NCI-H2107 treated with DMSO at 0.1 percent for 48 hours (cell line): ENCODE results near the gene EIF3I.

Experiments used
- DNase-seq: peaks from one replicate; lab custom pipeline; 2025; ENCODE audit not compliant: unreplicated experiment; lab: John Stamatoyannopoulos, UW

Gene EIF3I

DNA sequence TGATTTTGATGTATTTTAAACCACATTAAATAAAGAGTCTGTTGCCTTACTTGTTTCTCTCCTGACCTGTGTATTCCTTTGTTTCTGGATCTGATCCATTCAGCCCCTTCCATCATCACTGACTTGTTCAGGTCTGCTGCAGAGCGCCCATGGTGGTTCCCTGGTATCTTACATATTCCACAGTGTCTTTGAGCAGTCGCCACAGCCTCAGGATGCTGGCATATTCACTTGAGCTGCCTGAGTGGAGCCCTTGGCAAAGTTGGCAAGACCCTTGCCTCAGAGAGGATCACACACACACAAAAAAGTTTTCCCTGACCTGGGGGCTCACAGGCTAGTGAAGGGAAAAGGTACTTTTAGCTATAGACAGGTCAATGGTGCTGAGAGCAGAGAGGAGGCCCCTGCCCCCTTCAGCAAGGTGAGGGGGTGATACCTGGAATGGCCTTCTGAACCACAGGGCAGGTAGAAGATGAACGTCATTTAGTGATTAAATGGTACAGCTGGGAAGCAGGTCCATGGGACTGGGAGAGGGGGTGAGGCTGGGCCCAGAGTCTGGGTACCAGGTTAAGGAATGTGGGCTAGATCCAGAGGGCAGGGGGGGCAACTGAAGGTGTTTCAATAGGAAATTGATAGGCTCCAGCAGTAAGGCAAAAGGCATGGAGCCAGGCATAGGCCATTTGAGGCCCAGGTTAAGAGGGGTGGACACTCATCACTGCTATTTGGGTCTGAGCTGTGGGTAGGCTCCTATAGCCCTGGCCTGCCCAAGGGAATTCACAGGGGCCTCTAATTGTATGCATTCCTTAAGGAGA is 23.8 kb upstream of the EIF3I start:
- no peak for DNase-seq

DNA sequence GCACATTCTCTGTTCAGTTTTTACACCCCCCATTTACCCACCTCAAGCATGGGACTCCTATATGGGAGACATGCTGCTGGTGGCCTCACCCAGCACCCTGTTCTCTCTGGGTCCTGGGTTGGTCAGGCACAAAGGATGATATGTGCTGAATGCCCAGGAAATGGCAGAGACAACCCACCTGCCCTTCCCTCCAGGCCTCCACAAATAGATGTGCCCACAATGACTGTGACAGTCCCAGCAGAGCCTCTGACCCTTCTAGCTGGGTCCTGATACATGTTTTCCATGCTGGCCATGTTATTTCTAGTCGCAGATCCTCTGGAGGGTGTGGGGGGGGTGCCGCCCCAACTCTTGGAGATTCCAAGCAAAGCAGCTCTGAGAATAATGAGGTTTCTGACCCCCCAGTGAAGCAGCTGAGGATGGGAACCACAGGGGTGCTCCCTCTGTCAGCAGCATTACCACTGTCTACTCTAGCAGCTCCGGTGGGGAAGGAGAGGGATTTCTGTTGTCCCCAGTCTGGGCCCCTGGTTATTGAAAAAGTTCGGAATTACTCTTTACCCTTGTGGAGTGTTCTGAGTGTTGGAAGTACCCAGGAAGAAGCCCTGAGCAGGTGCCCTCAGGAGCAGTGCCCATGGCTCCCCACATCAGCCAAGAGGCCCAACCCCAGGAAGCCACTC is 23.0 kb upstream of the EIF3I start:
- DNase-seq, result peak; percentile 66

DNA sequence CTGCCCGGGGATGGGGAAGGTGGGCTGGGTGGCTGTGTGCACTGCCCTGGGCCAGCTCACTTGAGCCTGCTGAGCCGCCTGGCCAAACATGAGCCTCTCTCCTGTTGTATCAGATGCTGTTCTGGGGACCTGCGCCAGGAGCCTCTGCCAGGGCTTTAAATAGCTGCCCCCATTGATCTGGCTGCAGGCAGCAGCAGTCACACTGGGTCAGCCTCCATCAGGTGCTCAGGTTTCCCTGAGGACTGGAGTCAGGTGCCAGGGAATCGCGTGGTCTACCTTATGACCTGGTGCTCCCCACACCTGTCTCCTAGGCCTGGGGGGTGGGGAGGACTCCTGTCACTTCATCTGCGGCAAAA is 22.5 kb upstream of the EIF3I start:
- peak; percentile 69 for DNase-seq

DNA sequence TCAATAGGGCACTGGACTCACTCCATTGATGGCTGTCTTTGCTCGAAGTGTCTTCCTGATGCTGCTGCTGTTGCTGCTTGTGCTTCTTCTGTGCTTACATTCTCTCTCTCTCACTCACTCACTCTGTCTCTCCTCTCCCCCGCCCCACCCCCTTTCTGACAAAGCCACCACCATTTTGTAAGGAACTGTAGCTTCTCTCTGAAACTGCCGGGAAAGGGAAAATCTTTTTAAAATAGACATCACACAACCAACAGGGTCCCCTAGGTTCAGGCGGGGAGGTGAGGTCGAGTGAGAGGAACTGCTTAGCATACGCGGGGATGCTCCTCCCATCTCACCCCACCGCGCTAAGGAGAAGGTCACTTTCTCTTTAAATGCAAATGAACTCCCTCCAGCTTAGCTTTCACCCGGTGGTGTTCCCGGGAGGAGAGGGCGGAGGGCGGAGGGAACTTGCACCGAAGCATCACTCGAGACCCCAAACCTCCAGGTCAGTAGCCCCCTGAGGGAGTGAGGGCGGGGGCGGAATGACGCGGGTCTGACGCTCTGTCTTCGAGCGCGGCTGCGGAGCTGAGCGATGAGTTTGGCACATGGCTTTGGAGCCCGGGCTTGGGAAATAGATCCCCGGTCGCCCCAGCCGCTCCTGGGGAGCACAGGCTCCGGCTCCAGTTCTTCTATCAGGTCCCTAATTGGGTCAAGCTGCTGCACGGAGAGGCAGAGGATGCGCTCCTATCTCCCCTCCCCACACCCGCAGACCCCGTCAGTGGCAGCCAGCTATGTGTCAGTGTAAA is 21.8 kb upstream of the EIF3I start, which contains the start of gene CCDC28B:
Gene CCDC28B, plus strand, starts transcription at position 370 of the 785 bp plus-strand sequence. CDS start 1,341 bp downstream, outside the sequence.
- DNase-seq, result peak; percentile 93

DNA sequence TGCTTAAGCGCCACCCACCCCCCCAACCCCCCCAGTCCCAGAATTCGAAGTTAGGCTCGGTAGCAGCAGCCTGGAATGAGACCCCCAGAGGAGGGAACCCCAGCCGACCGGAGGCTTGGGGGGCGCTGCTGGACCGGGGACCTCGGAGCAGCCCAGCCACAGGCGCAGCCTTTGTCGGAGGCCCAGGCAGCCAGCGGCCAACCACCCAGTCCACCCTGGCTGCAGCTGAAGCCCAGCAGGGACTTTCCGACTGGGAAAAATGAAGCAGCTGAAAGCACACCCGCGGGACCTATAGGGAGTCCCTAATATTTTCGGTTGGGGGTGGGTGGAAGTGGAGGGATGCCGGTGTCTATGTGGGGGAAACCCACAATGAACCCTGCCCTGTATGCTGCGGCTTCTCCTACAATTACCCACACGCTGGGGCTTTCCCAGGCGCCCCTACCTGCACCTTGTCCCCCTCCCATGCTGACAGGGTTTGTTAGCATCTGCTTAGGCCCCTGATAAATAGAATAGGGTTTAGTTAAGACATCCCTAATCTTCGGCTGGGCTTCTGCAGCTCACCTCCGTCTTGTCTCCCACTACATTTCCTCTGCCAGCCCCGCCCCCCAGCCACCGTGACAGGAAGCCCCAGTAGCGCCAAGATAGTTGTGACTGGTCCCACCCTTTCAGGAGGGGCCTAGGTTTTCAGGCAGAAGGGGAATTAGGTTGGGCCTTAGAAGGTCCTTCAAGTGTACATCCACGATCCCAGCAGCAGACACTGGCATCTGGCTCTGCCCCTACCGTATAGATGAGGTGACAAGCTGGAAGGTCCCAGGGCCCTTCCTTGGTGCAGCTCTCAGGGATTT is 21.0 kb upstream of the EIF3I start:
- peak; percentile 22 for DNase-seq

GRCh38 chr1:32204943-32205361 is 17.3 kb upstream of the EIF3I start:
- no peak for DNase-seq

DNA sequence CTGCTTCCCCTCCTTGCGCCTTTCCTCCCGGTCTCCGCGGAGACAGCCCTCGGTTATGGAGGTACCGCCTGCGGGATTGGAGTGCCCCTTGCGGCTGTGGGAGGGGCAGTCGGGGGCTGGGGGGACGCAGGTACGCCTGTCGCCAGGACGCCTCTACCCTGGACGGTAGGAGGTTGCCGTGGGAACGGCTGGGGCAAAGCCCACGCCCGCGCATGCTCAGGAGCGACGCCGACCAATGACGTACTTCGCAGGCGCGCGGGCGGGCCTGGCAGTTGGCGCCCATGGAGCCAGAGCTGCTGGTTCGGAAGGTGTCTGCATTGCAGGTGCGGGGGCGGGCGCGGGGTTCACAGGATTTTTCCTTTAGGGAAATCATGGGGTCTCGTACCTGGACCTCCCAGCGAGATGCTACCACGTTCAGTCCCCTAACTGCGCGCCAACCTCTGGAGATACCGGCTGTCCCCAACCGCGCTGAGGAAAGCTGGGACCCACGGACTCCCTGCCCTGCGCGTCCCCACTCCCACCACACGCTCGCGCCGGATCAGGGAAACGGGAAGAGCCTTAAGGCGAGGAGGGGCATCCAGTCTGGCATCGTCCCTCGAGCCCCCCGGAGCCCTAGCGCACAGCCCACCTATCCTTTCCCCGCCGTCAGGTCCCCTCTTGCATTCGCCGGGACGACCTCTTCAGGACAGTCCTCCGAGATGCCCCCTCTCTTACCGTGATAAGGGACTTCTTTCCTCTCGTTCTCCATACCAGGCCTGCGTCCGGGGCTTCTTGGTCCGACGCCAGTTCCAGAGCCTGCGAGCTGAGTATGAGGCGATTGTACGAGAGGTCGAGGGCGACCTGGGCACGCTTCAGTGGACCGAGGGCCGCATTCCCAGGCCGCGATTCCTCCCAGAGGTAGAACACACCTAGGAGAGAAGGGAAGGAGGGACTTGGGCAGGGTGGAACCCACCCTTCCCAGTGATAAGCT is 16.5 kb upstream of the EIF3I start, which contains the start of gene IQCC:
Gene IQCC, plus strand, starts transcription at position 271 of the 970 bp plus-strand sequence. Its CDS starts 11 bp downstream, at position 282.
- DNase-seq, result peak; percentile 84

DNA sequence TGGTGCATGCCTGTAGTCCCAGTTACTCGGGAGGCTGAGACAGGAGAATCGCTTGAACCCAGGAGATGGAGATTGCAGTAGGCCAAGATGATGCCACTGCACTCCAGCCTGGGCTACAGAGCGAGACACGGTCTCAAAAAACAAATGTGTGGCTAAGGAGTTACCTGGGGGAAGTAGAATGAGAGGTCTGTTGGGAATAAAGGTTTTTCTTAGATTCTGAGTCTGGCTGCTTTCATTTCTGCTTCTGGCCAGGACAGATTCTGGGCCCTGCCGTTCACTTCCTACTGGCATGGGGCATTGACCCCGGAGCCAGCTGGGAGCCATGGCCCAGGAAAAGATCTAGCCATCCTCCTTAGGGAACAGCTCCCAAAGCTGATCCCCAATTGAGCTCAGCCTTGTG is 13.7 kb upstream of the EIF3I start:
- no peak for DNase-seq

DNA sequence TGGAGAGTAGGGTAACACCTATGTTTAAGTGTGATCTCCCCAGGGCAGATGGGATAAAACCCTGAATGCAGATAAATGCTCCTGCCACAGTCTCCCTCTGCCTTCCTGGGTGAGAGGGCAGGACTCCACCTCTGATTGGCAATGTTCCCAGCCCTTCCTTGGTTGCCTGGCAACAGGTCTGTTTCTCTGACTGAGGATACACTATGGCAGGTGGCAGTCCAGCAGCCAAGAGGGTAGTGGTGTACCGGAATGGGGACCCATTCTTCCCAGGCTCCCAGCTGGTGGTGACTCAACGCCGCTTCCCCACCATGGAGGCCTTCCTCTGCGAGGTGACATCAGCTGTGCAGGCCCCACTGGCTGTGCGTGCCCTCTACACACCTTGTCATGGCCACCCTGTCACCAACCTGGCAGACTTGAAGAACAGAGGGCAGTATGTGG is 13.3 kb upstream of the EIF3I start, which contains the start of gene DCDC2B:
Gene DCDC2B, plus strand, starts transcription at position 199 of the 438 bp plus-strand sequence. Its CDS starts 5 bp downstream, at position 204.
- DNase-seq, result peak; percentile 97

GRCh38 chr1:32215629-32216480 is 6.4 kb upstream of the EIF3I start:
- peak; percentile 44 for DNase-seq

DNA sequence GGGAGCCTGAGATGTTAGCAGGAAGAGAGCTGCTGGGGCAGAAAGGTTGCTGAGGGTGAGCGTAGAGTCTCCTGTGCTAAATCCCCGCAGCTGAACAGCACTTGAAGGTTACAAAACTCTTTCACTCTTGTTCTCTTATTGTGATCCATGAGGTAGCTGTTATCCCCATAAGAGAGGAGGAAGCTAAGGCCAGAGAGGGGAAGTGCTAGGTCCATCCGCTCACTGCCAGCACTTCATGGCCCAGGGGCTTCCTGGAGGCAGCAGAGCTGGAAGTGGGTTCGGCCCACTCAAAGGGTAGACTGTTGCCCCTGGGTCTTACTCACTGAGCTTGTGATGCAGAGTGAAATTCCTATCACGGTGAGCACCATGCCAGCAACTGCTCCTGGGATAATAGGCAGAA is 5.6 kb upstream of the EIF3I start:
- no peak for DNase-seq

DNA sequence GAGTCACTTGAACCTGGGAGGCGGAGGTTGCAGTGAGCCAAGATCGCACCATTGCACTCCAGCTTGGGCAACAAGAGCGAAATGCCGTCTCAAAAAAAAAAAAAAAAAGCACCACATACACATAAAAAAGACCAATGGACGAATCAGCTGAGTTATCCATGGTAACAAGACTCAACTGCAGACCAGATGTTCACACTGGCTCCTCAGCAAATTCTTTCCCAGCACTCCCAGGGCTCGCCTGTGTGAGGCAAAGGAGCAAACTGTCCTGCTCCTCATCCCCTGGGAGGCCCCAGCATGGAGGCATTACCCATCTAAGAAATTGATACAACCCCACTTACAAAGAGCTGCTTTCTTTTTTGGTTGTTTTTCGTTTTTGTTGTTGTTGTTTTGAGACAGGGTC is 3.2 kb upstream of the EIF3I start:
- no peak for DNase-seq

- peak; percentile 23 for DNase-seq
These were observed 1.2 kb upstream of the EIF3I start for GRCh38 chr1:32220746-32221580.

- no peak for DNase-seq
These were observed 627 bp upstream of the EIF3I start for GRCh38 chr1:32221581-32221979.

- DNase-seq, result no peak
These were observed 1.5 kb downstream of the EIF3I start for GRCh38 chr1:32223683-32224082.

GRCh38 chr1:32224285-32224684 is 2.1 kb downstream of the EIF3I start:
- DNase-seq, result no peak

GRCh38 chr1:32228771-32229170 is 6.6 kb downstream of the EIF3I start:
- DNase-seq, result no peak
